Epithelial cell of alveolus of lung (primary cell): ENCODE data around the gene TMEM253. TPM values are rescaled to one million over a fixed set of nuclear protein-coding genes. Genes with fewer than 3 reads are reported as not detected.

ENCODE experiments used
- total RNA-seq: library from RNA; depleted of rRNA; stranded (reverse); fragments of >200 nt; gene quantifications from 2 replicates; pipeline ENCODE4 v1.2.1, GENCODE V29; 2015

Gene TMEM253
- not detected in 2 replicates for total RNA-seq

DNA sequence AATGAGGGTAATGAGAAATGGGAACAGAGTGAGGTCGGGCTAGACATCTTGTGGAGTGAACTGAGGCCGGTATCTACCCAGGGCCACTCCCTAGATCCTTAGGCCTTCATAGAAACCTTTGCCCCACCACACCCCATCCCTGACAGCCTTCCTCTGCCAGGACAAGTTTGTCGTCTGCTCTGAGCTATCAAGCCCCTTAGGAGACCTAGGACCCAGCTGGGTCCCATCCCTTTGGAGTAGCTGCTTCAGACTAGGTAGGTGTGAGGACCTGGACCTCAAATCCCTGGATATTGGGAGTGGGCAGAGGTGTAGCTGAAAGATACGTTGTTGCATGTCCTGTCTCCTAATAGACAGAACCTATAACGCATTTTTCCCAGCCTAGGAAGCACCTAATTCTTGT, at the start of gene TMEM253:
TMEM253 (plus strand) TSS at position 136 of the 400 bp plus-strand sequence. CDS start 278 bp downstream, outside the sequence.

DNA sequence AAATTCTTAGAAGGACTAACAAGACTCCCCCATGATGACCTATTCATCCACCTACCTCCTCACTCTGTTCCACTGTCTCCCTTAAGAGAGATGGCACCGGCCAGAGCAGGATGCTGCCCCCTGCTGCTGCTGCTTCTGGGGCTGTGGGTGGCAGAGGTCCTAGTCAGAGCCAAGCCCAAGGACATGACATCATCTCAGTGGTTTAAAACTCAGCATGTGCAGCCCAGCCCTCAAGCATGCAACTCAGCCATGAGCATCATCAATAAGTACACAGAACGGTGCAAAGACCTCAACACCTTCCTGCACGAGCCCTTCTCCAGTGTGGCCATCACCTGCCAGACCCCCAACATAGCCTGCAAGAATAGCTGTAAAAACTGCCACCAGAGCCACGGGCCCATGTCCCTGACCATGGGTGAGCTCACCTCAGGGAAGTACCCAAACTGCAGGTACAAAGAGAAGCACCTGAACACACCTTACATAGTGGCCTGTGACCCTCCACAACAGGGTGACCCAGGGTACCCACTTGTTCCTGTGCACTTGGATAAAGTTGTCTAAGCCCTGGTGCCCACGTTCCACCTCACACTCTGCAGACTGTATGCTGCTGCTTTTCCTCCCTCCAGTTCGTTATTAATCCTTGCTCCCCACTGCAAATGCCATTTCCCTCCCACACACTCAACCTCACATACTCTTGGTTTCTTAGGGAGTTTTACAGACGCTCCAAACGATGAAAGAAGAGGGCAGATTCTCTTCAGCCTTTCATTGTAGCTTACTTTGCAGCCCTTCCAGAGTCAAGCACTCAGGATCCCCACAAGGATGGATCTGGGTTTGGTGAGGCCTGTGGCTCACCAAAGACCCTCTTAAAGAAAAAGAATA, 42.8 kb upstream of the TMEM253 start, which contains the start of gene RNASE8:
RNASE8 (plus strand) TSS at position 20 of the 873 bp plus-strand sequence; CDS start at position 91, 71 bp downstream.

DNA sequence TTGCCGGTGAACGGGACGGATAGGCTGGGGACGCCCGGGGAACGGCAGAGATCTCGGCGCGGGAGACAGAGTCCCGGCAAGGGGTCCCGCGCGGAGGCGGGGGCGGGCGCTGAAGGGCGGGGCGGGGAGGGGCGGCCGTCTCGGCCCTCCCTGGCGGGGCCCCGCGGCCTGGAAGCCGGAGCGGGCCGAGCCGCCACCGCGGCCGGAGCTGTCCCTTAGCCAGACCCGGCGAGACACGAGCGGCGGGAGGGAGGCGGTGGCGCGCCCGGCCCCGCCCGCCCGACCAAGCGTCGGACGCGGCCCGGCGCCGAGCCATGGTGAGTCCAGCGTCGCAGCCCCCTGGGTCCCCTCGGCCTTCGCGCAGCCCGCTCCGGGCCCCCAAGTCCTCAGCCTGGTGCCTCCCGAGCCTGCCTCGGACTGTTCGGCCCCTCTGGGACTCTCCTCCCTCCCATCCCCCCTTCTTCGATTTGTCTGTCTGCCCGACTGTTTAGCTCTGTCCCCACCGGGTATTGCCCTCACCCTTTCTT, 30.7 kb upstream of the TMEM253 start, which contains the start of gene ARHGEF40:
ARHGEF40 (plus strand) TSS at position 222 of the 527 bp plus-strand sequence; CDS start at position 315, 93 bp downstream.

DNA sequence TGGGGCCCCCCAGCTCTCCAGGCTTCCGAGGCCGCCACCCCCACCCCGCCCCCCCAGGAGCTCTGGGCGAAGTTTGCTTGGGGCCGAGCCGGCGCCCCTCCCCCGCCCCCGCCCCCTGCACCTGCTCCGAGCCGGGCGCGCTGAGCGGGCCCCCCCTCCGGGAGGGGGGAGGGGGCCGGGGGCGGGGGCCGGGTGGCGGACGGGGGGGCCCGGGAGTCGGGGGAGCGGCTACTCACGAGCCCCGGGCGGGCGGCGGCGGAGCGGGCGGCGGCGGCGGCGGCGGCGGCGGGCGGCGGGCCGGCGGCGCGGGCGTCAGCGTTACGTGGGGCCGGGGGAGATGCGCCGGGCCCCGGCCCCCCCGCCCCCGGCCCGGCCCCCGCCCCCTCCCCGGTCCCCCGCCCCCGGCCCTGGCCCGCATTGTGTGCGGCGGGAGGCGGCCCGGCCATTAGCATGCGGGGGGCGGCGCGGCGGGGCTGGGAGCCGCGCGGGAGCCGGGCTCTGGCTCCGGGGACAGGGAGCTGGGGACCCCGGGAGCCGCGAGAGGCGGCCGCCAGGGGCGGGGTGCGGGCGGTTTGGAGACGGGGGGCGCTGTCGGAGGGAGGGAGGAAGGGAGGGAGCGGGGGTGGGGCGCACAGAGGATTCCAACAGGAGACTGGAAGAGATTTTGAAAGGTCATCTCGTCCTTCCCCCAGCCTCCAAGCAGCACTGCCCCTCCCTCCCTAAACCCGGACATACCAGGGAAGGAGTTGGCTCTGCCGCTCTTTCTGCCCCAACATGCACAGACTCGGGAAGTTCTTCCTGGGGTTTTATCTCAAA, 2.6 kb upstream of the TMEM253 start, which contains the start of gene ZNF219:
ZNF219 (minus strand) TSS at position 580 of the 816 bp plus-strand sequence. CDS start 5,064 bp downstream, outside the sequence.

Other genes with a start within 250 kb of the TMEM253 start
- gene RNASE3, start 209.7 kb upstream of the TMEM253 start, total RNA-seq = not detected in 2 replicates
- gene RNASE2, start 145.6 kb upstream of the TMEM253 start, total RNA-seq = not detected in 2 replicates
- 43.2 and 57.8 TPM in 2 replicates for gene METTL17, start 111.1 kb upstream of the TMEM253 start, total RNA-seq
- 0.32 TPM in 1 of 2 replicates, not detected in the other for gene SLC39A2, start 101.8 kb upstream of the TMEM253 start, total RNA-seq
- 2.7 and 12.0 TPM in 2 replicates for gene NDRG2, start 76.0 kb upstream of the TMEM253 start, total RNA-seq
- not detected in 2 replicates for gene TPPP2, start 70.8 kb upstream of the TMEM253 start, total RNA-seq
- not detected in 2 replicates for gene RNASE13, start 66.3 kb upstream of the TMEM253 start, total RNA-seq
- gene RNASE7, start 58.7 kb upstream of the TMEM253 start, total RNA-seq = not detected in 2 replicates
- gene RNASE8, start 43.2 kb upstream of the TMEM253 start, total RNA-seq = not detected in 2 replicates
- 39.9 and 55.2 TPM in 2 replicates for gene ARHGEF40, start 30.8 kb upstream of the TMEM253 start, total RNA-seq
- gene ZNF219, start 2.4 kb upstream of the TMEM253 start, total RNA-seq = 6.2 and 19.7 TPM in 2 replicates
- not detected in 2 replicates for gene OR5AU1, start 55.0 kb downstream of the TMEM253 start, total RNA-seq
- gene HNRNPC, start 168.4 kb downstream of the TMEM253 start, total RNA-seq = 691 and 692 TPM in 2 replicates
- gene RPGRIP1, start 179.0 kb downstream of the TMEM253 start, total RNA-seq = under 0.01 TPM in 1 of 2 replicates, not detected in the other